ENCODE results near the gene G6PC2. TPM values are rescaled to one million over a fixed set of nuclear protein-coding genes. Genes with fewer than 3 reads are reported as not detected.

G6PC2 gene
- total RNA-seq, 1 experiment from 2014 or later = not detected

GRCh38 chr2:168897449-168897848 is 3.6 kb upstream of the G6PC2 start:
- 0 out of 2 replicates have a peak, but pooled peaks cover 3% of the 10 kb centered on the region for H3K27me3 Mint-ChIP-seq (ENCODE audit: low read depth)
- no peaks in the 10 kb centered on the region for H3K9me3 Mint-ChIP-seq
- TF ChIP-seq ZNF423 (CRISPR knock-in tag; IDR thresholded peaks at IDR 0.05) = no peak
- TF ChIP-seq ZNF671 (CRISPR knock-in tag; IDR thresholded peaks at IDR 0.05) = no peak
- TF ChIP-seq ZNF232 (CRISPR knock-in tag; IDR thresholded peaks at IDR 0.05) = no peak
- TF ChIP-seq HMGA2 (CRISPR knock-in tag; IDR thresholded peaks at IDR 0.05) = peak; percentile 94
- no peak for TF ChIP-seq TCF7 (CRISPR knock-in tag; IDR thresholded peaks at IDR 0.05; ENCODE audit: low read depth)
- DNase-seq (ENCODE audit: low spot score) (no peak), ATAC-seq (no peak)
- no peak overlapping the region for H3K4me3 Mint-ChIP-seq
- ChIA-PET POLR2A (interaction anchor here (1.6 kb wide), 1 partner anchor 16 kb away, joined by 3 read pairs; no protein-coding TSS in a partner anchor), CTCF (no interaction called here)
- H3K27ac Mint-ChIP-seq = no peak overlapping the region
- 0 out of 2 replicates have a peak, but pooled peaks cover 3% of the 10 kb centered on the region for H3K4me1 Mint-ChIP-seq
- H3K36me3 Mint-ChIP-seq = no peaks in the 10 kb centered on the region

GRCh38 chr2:168903888-168904287 is 2.8 kb downstream of the G6PC2 start:
- CTCF ChIA-PET = no interaction called here
- TF ChIP-seq E2F1 (CRISPR knock-in tag; IDR thresholded peaks at IDR 0.05) = no peak
- TF ChIP-seq PREB (CRISPR knock-in tag; IDR thresholded peaks at IDR 0.05; ENCODE audit: borderline replicate concordance) = no peak
- TF ChIP-seq MLX (CRISPR knock-in tag; IDR thresholded peaks at IDR 0.05) = no peak
- no peak for TF ChIP-seq RORB (CRISPR knock-in tag; IDR thresholded peaks at IDR 0.05)
- no peak for TF ChIP-seq PRRX2 (CRISPR knock-in tag; IDR thresholded peaks at IDR 0.05)
- TF ChIP-seq FOXJ3 (CRISPR knock-in tag; IDR thresholded peaks at IDR 0.05; ENCODE audit: borderline replicate concordance) = no peak
- no peak for TF ChIP-seq ATF6 (CRISPR knock-in tag; IDR thresholded peaks at IDR 0.05)
- no peak for ATAC-seq
- no peak overlapping the region for H3K4me3 Mint-ChIP-seq
- H3K4me1 Mint-ChIP-seq = peaks cover 38% of the 10 kb centered on the region
- no peaks in the 10 kb centered on the region for H3K27me3 Mint-ChIP-seq (ENCODE audit: low read depth)
- no peak overlapping the region for H3K27ac Mint-ChIP-seq
- POLR2A ChIA-PET = no interaction called here
- no peaks in the 10 kb centered on the region for H3K9me3 Mint-ChIP-seq
- H3K36me3 Mint-ChIP-seq = no peaks in the 10 kb centered on the region
- no peak for DNase-seq (ENCODE audit: low spot score)

- Mint-ChIP-seq H3K9me3 (no peaks in the 10 kb centered on the region), H3K27me3 (ENCODE audit: low read depth) (no peaks in the 10 kb centered on the region), H3K4me3 (no peak overlapping the region), H3K36me3 (no peaks in the 10 kb centered on the region), H3K4me1 (peaks cover 41% of the 10 kb centered on the region), H3K27ac (no peak overlapping the region)
- no peak for ATAC-seq
- TF ChIP-seq TCF7 (CRISPR knock-in tag; IDR thresholded peaks at IDR 0.05; ENCODE audit: low read depth) (no peak), JAZF1 (CRISPR knock-in tag; IDR thresholded peaks at IDR 0.05) (no peak), PREB (CRISPR knock-in tag; IDR thresholded peaks at IDR 0.05; ENCODE audit: borderline replicate concordance) (no peak), PRDM15 (CRISPR knock-in tag; IDR thresholded peaks at IDR 0.05) (no peak), ZNF512 (CRISPR knock-in tag; IDR thresholded peaks at IDR 0.05; ENCODE audit: borderline replicate concordance) (no peak), NR2C2 (CRISPR knock-in tag; IDR thresholded peaks at IDR 0.05) (no peak), TEAD1 (CRISPR knock-in tag; IDR thresholded peaks at IDR 0.05) (no peak), GABPB1 (CRISPR knock-in tag; IDR thresholded peaks at IDR 0.05) (no peak), RORB (CRISPR knock-in tag; IDR thresholded peaks at IDR 0.05) (no peak)
- POLR2A ChIA-PET = no interaction called here
- no peak for DNase-seq (ENCODE audit: low spot score)
- CTCF ChIA-PET = no interaction called here
Observed at GRCh38 chr2:168904358-168904757, 3.3 kb downstream of the G6PC2 start.
